A673 (cell line): ENCODE measurements around the gene MORN4.

ENCODE experiments used
- EZH2 ChIP-seq: fragments of 200-600 bp; sonication (generic); IDR thresholded peaks from 2 replicates; pipeline ENCODE4 v1.6.1; 2017; ENCODE audit warnings: borderline replicate concordance, low read depth, mild to moderate bottlenecking, mixed read lengths, antibody characterized with exemption, low read length; ENCODE audit not compliant: poor library complexity, severe bottlenecking
- TF ChIP-seq, protein P1 (sequence below): fragments of 300-800, 200-600 bp; sonication (generic); conservative IDR thresholded peaks from 2 replicates; pipeline ENCODE4 v1.5.1; 2017; ENCODE audit warnings: low read depth, mild to moderate bottlenecking, antibody characterized with exemption, low read length, moderate library complexity, mixed read lengths

DNA sequence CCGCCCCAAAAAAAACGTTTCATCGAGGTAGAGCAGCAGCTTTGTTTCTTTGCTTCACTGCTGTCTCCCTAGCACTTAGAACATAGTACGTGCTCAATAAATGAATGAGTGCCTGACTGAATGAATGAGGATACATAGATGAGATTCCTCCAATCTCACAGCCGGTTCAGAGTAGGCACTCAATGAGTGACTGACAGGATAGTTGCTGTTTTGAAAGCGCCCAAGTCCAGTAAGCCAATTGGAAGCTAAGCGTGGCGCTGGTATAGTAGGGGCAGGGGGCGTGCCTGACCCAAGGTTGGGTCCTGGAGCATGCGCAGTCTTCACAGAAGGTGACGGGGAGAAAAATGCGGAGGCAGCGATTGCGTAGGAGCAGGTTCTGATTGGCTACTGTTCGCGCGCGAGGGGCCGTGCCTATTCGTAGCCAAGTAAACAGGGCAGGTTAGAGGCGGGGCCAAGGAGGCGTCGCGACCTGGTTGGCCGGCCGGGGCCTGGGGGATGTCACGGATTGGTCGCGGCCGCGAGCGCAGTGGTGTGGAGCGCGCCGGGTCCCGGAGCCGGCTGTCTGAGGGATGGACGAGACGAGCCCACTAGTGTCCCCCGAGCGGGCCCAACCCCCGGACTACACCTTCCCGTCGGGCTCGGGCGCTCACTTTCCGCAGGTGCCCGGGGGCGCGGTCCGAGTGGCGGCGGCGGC is 7.0 kb upstream of the MORN4 start, which contains the start of gene PI4K2A:
- TF ChIP-seq, protein P1, sequence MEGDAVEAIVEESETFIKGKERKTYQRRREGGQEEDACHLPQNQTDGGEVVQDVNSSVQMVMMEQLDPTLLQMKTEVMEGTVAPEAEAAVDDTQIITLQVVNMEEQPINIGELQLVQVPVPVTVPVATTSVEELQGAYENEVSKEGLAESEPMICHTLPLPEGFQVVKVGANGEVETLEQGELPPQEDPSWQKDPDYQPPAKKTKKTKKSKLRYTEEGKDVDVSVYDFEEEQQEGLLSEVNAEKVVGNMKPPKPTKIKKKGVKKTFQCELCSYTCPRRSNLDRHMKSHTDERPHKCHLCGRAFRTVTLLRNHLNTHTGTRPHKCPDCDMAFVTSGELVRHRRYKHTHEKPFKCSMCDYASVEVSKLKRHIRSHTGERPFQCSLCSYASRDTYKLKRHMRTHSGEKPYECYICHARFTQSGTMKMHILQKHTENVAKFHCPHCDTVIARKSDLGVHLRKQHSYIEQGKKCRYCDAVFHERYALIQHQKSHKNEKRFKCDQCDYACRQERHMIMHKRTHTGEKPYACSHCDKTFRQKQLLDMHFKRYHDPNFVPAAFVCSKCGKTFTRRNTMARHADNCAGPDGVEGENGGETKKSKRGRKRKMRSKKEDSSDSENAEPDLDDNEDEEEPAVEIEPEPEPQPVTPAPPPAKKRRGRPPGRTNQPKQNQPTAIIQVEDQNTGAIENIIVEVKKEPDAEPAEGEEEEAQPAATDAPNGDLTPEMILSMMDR: no peak
- TF ChIP-seq EZH2: no peak
